ENCODE results near the gene PDE4B.

DNA sequence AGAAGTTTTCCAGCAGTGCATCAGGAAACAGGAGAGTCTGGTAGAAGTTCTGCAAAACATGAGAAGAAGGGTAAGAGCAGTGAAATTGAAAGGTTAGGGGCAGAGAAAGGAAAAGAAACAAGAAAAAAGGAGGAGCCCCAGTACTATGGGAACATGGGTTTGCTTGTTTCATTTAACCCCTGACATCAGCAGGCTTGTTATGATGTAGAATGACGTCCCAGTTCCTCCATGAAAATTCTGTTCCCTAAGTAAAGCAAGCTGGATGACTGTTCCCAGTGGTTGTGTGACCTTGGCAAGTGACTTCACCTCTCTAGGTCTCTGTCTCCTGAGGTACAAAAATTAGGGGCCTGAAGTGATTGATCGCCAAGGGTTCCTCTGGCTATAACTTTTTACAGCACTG is 472.6 kb downstream of the PDE4B start:
- TF ChIP-seq, protein P1, sequence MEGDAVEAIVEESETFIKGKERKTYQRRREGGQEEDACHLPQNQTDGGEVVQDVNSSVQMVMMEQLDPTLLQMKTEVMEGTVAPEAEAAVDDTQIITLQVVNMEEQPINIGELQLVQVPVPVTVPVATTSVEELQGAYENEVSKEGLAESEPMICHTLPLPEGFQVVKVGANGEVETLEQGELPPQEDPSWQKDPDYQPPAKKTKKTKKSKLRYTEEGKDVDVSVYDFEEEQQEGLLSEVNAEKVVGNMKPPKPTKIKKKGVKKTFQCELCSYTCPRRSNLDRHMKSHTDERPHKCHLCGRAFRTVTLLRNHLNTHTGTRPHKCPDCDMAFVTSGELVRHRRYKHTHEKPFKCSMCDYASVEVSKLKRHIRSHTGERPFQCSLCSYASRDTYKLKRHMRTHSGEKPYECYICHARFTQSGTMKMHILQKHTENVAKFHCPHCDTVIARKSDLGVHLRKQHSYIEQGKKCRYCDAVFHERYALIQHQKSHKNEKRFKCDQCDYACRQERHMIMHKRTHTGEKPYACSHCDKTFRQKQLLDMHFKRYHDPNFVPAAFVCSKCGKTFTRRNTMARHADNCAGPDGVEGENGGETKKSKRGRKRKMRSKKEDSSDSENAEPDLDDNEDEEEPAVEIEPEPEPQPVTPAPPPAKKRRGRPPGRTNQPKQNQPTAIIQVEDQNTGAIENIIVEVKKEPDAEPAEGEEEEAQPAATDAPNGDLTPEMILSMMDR (IDR thresholded peaks at IDR 0.05), result no peak
- no peak for TF ChIP-seq POLR2A (IDR thresholded peaks at IDR 0.05)

All from body of pancreas (tissue), 4 donors.